HEK293 (cell line): ENCODE results near the gene RASGRP3.

Experiments used
- CTCF ChIA-PET: fragments of 350-600 bp; formaldehyde crosslinking; extraction: SDS; loops from one replicate; lab custom pipeline; 2021; ENCODE audit warnings: antibody characterized with exemption; lab: Yijun Ruan, JAX
- POLR2A ChIA-PET: fragments of 300-600 bp; formaldehyde crosslinking; extraction: SDS; loops from one replicate; lab custom pipeline; 2020; ENCODE audit warnings: antibody characterized with exemption, inconsistent platforms; lab: Yijun Ruan, JAX
- H3K27ac ChIP-seq: fragments of 200-500 bp; sonication (Bioruptor generic); 2 replicates; pipeline ENCODE4 v1.5.1; 2014; ENCODE audit warnings: low read depth, low read length, control low read depth, inconsistent platforms; ENCODE audit errors: extremely low read depth
- H3K36me3 ChIP-seq, 2 experiments: fragments of 200-500 bp in 1 of 2; sonication (Bioruptor generic) in 1 of 2; 1 replicate in 1 of 2; 2 replicates in 1 of 2; pipeline ENCODE4 v1.5.1; 2014 to 2017; ENCODE audit warnings: inconsistent platforms in 2 of 2, low read length in 2 of 2; ENCODE audit not compliant: control insufficient read depth in 2 of 2, insufficient read depth in 1 of 2
- H3K4me1 ChIP-seq: fragments of 200-500 bp; sonication (Bioruptor generic); 2 replicates; pipeline ENCODE4 v1.5.1; 2014; ENCODE audit warnings: mild to moderate bottlenecking, low read length, inconsistent platforms; ENCODE audit not compliant: control insufficient read depth, insufficient read depth
- H3K4me3 ChIP-seq: 2 replicates; pipeline ENCODE4 v1.5.1; 2011; ENCODE audit warnings: low read depth, mild to moderate bottlenecking, control low read depth, low read length, moderate library complexity
- H3K9me3 ChIP-seq: fragments of 200-500 bp; sonication (Bioruptor generic); 2 replicates; pipeline ENCODE4 v1.5.1; 2014; ENCODE audit warnings: low read depth, low read length, inconsistent platforms; ENCODE audit not compliant: control insufficient read depth, insufficient read depth
- BCL11A ChIP-seq: fragments of 450-650 bp; formaldehyde crosslinking; IDR thresholded peaks from 2 replicates; pipeline ENCODE4 v1.5.1; 2016; ENCODE audit warnings: low read depth, missing biosample characterization, missing genetic modification characterization
- GLI4 ChIP-seq: fragments of 450-650 bp; formaldehyde crosslinking; IDR thresholded peaks from 2 replicates; pipeline ENCODE4 v1.5.1; 2016; ENCODE audit warnings: missing biosample characterization, missing genetic modification characterization
- KLF1 ChIP-seq: fragments of 450-650 bp; formaldehyde crosslinking; IDR thresholded peaks from 2 replicates; pipeline ENCODE4 v1.5.1; 2016; ENCODE audit warnings: missing biosample characterization, missing genetic modification characterization
- KLF16 ChIP-seq: fragments of 450-650 bp; formaldehyde crosslinking; IDR thresholded peaks from 2 replicates; pipeline ENCODE4 v1.5.1; 2017; ENCODE audit warnings: missing biosample characterization, missing genetic modification characterization
- YY2 ChIP-seq: fragments of 450-650 bp; formaldehyde crosslinking; IDR thresholded peaks from 2 replicates; pipeline ENCODE4 v1.5.1; 2016; ENCODE audit warnings: missing biosample characterization, missing genetic modification characterization
- ZBTB48 ChIP-seq: fragments of 450-650 bp; formaldehyde crosslinking; IDR thresholded peaks from 2 replicates; pipeline ENCODE4 v1.5.1; 2016; ENCODE audit warnings: missing biosample characterization, missing genetic modification characterization
- ZEB2 ChIP-seq: fragments of 450-650 bp; formaldehyde crosslinking; IDR thresholded peaks from 2 replicates; pipeline ENCODE4 v1.5.1; 2016; ENCODE audit warnings: missing biosample characterization, missing genetic modification characterization
- ZFP37 ChIP-seq: fragments of 450-650 bp; formaldehyde crosslinking; IDR thresholded peaks from 2 replicates; pipeline ENCODE4 v1.5.1; 2016; ENCODE audit warnings: missing biosample characterization, missing genetic modification characterization
- ZFP41 ChIP-seq: fragments of 450-650 bp; formaldehyde crosslinking; IDR thresholded peaks from 2 replicates; pipeline ENCODE4 v1.5.1; 2016; ENCODE audit warnings: missing biosample characterization, missing genetic modification characterization, borderline replicate concordance
- ZIC2 ChIP-seq: fragments of 450-650 bp; formaldehyde crosslinking; IDR thresholded peaks from 2 replicates; pipeline ENCODE4 v1.5.1; 2016; ENCODE audit warnings: missing biosample characterization, missing genetic modification characterization
- ZNF140 ChIP-seq: fragments of 450-650 bp; formaldehyde crosslinking; IDR thresholded peaks from 2 replicates; pipeline ENCODE4 v1.5.1; 2016; ENCODE audit warnings: missing biosample characterization, missing genetic modification characterization
- ZNF19 ChIP-seq: fragments of 450-650 bp; formaldehyde crosslinking; IDR thresholded peaks from 2 replicates; pipeline ENCODE4; 2016; ENCODE audit warnings: missing biosample characterization, missing genetic modification characterization, low read depth
- ZNF24 ChIP-seq: fragments of 450-650 bp; formaldehyde crosslinking; IDR thresholded peaks from 2 replicates; pipeline ENCODE4 v1.5.1; 2016; ENCODE audit warnings: missing biosample characterization, missing genetic modification characterization
- ZNF248 ChIP-seq: fragments of 450-650 bp; formaldehyde crosslinking; IDR thresholded peaks from 2 replicates; pipeline ENCODE4 v1.5.1; 2017; ENCODE audit warnings: missing biosample characterization, missing genetic modification characterization
- ZNF37A ChIP-seq: fragments of 450-650 bp; IDR thresholded peaks from 2 replicates; pipeline ENCODE4 v1.5.1; 2018; ENCODE audit warnings: missing biosample characterization, missing genetic modification characterization
- ZNF530 ChIP-seq: fragments of 450-650 bp; formaldehyde crosslinking; IDR thresholded peaks from 2 replicates; pipeline ENCODE4 v1.5.1; 2016; ENCODE audit warnings: low read depth, missing biosample characterization, missing genetic modification characterization
- ZNF623 ChIP-seq: fragments of 450-650 bp; formaldehyde crosslinking; IDR thresholded peaks from 2 replicates; pipeline ENCODE4 v1.5.1; 2016; ENCODE audit warnings: missing biosample characterization, missing genetic modification characterization
- ZNF629 ChIP-seq: fragments of 450-650 bp; formaldehyde crosslinking; IDR thresholded peaks from 2 replicates; pipeline ENCODE4 v1.5.1; 2017; ENCODE audit warnings: missing biosample characterization, missing genetic modification characterization
- ZNF768 ChIP-seq: fragments of 450-650 bp; formaldehyde crosslinking; IDR thresholded peaks from 2 replicates; pipeline ENCODE4 v1.5.1; 2018; ENCODE audit warnings: missing biosample characterization, mild to moderate bottlenecking, missing genetic modification characterization
- TF ChIP-seq, protein P1 (sequence below): fragments of 450-650 bp; formaldehyde crosslinking; IDR thresholded peaks from 2 replicates; pipeline ENCODE4 v1.5.1; 2016; ENCODE audit warnings: missing biosample characterization, missing genetic modification characterization
- TF ChIP-seq, protein P2 (sequence below): fragments of 450-650 bp; formaldehyde crosslinking; IDR thresholded peaks from 2 replicates; pipeline ENCODE4 v1.5.1; 2016; ENCODE audit warnings: missing biosample characterization, missing genetic modification characterization
- TF ChIP-seq, protein P3 (sequence below): fragments of 450-650 bp; formaldehyde crosslinking; IDR thresholded peaks from 2 replicates; pipeline ENCODE4 v1.5.1; 2016; ENCODE audit warnings: missing biosample characterization, missing genetic modification characterization
- TF ChIP-seq, protein P4 (sequence below): fragments of 450-650 bp; formaldehyde crosslinking; IDR thresholded peaks from 2 replicates; pipeline ENCODE4 v1.5.1; 2016; ENCODE audit warnings: missing biosample characterization, missing genetic modification characterization

Gene RASGRP3

DNA sequence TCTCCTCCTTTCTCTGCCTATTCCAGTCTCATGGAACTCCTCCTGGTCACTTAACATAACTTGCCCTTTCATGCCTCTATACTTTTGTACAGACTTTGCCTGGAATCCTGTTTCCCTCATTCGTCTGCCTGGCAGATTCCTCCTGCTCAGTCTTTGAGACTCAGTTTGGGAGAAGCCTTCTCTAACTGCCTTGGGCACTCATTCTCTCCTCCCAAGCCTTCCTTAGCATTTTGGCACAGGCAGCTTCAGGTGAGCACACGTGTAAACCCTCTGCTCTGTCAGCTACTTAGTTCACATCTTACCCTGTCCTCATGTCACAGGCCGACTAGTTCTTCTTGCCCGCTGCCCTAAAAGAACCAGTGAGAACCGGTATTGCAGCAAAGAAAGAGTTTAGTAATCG is 128.6 kb downstream of the RASGRP3 start:
- Histone ChIP-seq H3K36me3 (no peaks in the 10 kb centered on the region), H3K4me3 (no peak overlapping the region), H3K4me1 (no peaks in the 10 kb centered on the region), H3K27ac (no peak overlapping the region), H3K9me3 (no peaks in the 10 kb centered on the region)
- TF ChIP-seq ZNF530: no peak
- TF ChIP-seq YY2 (tag by site-specific recombination): no peak
- TF ChIP-seq, protein P1, sequence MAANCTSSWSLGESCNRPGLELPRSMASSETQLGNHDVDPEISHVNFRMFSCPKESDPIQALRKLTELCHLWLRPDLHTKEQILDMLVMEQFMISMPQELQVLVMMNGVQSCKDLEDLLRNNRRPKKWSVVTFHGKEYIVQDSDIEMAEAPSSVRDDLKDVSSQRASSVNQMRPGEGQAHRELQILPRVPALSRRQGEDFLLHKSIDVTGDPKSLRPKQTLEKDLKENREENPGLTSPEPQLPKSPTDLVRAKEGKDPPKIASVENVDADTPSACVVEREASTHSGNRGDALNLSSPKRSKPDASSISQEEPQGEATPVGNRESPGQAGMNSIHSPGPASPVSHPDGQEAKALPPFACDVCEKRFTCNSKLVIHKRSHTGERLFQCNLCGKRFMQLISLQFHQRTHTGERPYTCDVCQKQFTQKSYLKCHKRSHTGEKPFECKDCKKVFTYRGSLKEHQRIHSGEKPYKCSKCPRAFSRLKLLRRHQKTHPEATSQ (tag by site-specific recombination): no peak
- TF ChIP-seq, protein P2, sequence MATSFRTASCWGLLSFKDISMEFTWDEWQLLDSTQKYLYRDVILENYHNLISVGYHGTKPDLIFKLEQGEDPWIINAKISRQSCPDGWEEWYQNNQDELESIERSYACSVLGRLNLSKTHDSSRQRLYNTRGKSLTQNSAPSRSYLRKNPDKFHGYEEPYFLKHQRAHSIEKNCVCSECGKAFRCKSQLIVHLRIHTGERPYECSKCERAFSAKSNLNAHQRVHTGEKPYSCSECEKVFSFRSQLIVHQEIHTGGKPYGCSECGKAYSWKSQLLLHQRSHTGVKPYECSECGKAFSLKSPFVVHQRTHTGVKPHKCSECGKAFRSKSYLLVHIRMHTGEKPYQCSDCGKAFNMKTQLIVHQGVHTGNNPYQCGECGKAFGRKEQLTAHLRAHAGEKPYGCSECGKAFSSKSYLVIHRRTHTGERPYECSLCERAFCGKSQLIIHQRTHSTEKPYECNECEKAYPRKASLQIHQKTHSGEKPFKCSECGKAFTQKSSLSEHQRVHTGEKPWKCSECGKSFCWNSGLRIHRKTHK (tag by site-specific recombination): no peak
- TF ChIP-seq ZFP37 (tag by site-specific recombination): no peak
- TF ChIP-seq ZNF19: no peak
- no peak for TF ChIP-seq KLF16 (tag by site-specific recombination)
- no peak for TF ChIP-seq ZNF629 (tag by site-specific recombination)
- no peak for TF ChIP-seq ZEB2 (tag by site-specific recombination)
- TF ChIP-seq ZNF37A: no peak
- ChIA-PET CTCF (no interaction called here), POLR2A (no interaction called here)

DNA sequence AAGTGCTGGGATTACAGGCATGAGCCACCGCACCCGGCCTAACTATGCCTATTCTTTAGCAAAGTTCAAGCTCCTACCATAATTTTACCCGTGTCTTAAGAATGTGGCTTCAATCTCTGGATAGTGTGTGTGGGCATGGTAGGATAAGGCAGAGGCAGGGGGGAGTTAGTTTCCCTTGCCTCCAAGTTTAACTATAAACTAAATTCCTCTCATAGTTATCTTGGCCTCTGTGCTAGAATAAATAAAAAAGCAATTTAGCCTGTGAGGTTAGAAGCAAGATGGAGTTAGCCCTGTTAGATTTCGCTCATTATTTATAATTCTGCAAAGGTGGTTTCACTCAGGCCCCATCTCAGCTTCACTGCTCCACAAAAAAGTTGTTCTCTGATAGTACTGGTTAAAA is 129.7 kb downstream of the RASGRP3 start:
- Histone ChIP-seq H3K4me1 (no peaks in the 10 kb centered on the region), H3K9me3 (no peaks in the 10 kb centered on the region), H3K4me3 (no peak overlapping the region), H3K27ac (no peak overlapping the region), H3K36me3 (no peaks in the 10 kb centered on the region)
- ChIA-PET POLR2A (no interaction called here), CTCF (interaction anchor here (0.6 kb wide), 1 partner anchor 43 kb away, joined by 3 read pairs; no protein-coding TSS in a partner anchor)
- no peak for TF ChIP-seq ZNF248
- TF ChIP-seq ZNF24 (tag by site-specific recombination): no peak
- TF ChIP-seq, protein P3, sequence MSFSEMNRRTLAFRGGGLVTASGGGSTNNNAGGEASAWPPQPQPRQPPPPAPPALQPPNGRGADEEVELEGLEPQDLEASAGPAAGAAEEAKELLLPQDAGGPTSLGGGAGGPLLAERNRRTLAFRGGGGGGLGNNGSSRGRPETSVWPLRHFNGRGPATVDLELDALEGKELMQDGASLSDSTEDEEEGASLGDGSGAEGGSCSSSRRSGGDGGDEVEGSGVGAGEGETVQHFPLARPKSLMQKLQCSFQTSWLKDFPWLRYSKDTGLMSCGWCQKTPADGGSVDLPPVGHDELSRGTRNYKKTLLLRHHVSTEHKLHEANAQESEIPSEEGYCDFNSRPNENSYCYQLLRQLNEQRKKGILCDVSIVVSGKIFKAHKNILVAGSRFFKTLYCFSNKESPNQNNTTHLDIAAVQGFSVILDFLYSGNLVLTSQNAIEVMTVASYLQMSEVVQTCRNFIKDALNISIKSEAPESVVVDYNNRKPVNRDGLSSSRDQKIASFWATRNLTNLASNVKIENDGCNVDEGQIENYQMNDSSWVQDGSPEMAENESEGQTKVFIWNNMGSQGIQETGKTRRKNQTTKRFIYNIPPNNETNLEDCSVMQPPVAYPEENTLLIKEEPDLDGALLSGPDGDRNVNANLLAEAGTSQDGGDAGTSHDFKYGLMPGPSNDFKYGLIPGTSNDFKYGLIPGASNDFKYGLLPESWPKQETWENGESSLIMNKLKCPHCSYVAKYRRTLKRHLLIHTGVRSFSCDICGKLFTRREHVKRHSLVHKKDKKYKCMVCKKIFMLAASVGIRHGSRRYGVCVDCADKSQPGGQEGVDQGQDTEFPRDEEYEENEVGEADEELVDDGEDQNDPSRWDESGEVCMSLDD (tag by site-specific recombination): no peak
- no peak for TF ChIP-seq GLI4 (tag by site-specific recombination)
- no peak for TF ChIP-seq KLF1 (tag by site-specific recombination)
- no peak for TF ChIP-seq ZNF140 (tag by site-specific recombination)
- no peak for TF ChIP-seq ZBTB48 (tag by site-specific recombination)
- TF ChIP-seq ZIC2 (tag by site-specific recombination): no peak
- no peak for TF ChIP-seq ZNF623 (tag by site-specific recombination)
- TF ChIP-seq ZNF768 (tag by site-specific recombination): no peak
- TF ChIP-seq BCL11A (tag by site-specific recombination): no peak
- TF ChIP-seq ZFP41 (tag by site-specific recombination): no peak
- TF ChIP-seq, protein P4, sequence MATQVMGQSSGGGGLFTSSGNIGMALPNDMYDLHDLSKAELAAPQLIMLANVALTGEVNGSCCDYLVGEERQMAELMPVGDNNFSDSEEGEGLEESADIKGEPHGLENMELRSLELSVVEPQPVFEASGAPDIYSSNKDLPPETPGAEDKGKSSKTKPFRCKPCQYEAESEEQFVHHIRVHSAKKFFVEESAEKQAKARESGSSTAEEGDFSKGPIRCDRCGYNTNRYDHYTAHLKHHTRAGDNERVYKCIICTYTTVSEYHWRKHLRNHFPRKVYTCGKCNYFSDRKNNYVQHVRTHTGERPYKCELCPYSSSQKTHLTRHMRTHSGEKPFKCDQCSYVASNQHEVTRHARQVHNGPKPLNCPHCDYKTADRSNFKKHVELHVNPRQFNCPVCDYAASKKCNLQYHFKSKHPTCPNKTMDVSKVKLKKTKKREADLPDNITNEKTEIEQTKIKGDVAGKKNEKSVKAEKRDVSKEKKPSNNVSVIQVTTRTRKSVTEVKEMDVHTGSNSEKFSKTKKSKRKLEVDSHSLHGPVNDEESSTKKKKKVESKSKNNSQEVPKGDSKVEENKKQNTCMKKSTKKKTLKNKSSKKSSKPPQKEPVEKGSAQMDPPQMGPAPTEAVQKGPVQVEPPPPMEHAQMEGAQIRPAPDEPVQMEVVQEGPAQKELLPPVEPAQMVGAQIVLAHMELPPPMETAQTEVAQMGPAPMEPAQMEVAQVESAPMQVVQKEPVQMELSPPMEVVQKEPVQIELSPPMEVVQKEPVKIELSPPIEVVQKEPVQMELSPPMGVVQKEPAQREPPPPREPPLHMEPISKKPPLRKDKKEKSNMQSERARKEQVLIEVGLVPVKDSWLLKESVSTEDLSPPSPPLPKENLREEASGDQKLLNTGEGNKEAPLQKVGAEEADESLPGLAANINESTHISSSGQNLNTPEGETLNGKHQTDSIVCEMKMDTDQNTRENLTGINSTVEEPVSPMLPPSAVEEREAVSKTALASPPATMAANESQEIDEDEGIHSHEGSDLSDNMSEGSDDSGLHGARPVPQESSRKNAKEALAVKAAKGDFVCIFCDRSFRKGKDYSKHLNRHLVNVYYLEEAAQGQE (tag by site-specific recombination): no peak
